Neural cell (in vitro differentiated cells): ENCODE measurements around the gene TEX14. TPM values are rescaled to one million over a fixed set of nuclear protein-coding genes. Genes with fewer than 3 reads are reported as not detected.

Experiments
- H2AFZ ChIP-seq: fragments of 200-600, 300-800 bp; sonication (generic), shearing (Covaris generic); 2 replicates; pipeline ENCODE4 v1.6.0; 2014; ENCODE audit warnings: low read depth, mild to moderate bottlenecking, antibody characterized with exemption, low read length, moderate library complexity
- H3F3A ChIP-seq: fragments of 200-600 bp; shearing (Covaris generic); 2 replicates; pipeline ENCODE4 v1.6.1; 2016; ENCODE audit warnings: mild to moderate bottlenecking, moderate library complexity, mixed read lengths, antibody characterized with exemption, low read length; ENCODE audit not compliant: insufficient read depth, poor library complexity, severe bottlenecking
- H3K27ac ChIP-seq: fragments of 200-600, 300-800 bp; sonication (generic), shearing (Covaris generic); 2 replicates; pipeline ENCODE4 v1.5.1; 2014; ENCODE audit warnings: mild to moderate bottlenecking, low read length, moderate library complexity
- H3K27me3 ChIP-seq: fragments of 300-800, 200-600 bp; sonication (generic), shearing (Covaris generic); 2 replicates; pipeline ENCODE4 v1.6.0; 2014; ENCODE audit warnings: mild to moderate bottlenecking, low read depth, low read length, moderate library complexity; ENCODE audit not compliant: insufficient read depth
- H3K36me3 ChIP-seq: fragments of 300-800, 200-600 bp; sonication (generic), shearing (Covaris generic); 2 replicates; pipeline ENCODE4 v1.5.1; 2014; ENCODE audit warnings: mild to moderate bottlenecking, antibody characterized with exemption, low read length, moderate library complexity; ENCODE audit not compliant: insufficient read depth
- H3K4me2 ChIP-seq: fragments of 300-800, 200-600 bp; sonication (generic), shearing (Covaris generic); 2 replicates; pipeline ENCODE4 v1.6.0; 2014; ENCODE audit warnings: mild to moderate bottlenecking, low read length
- H3K4me3 ChIP-seq: fragments of 300-800, 200-600 bp; sonication (generic), shearing (Covaris generic); 2 replicates; pipeline ENCODE4 v1.5.1; 2014; ENCODE audit warnings: mild to moderate bottlenecking, low read length, moderate library complexity
- H3K79me2 ChIP-seq: fragments of 200-600 bp; shearing (Covaris generic); replicated peaks from 2 replicates; pipeline ENCODE4 v1.6.0; 2014; ENCODE audit warnings: mild to moderate bottlenecking, low read length, moderate library complexity; ENCODE audit not compliant: insufficient read depth
- H3K9ac ChIP-seq: fragments of 300-800, 200-600 bp; sonication (generic), shearing (Covaris generic); 2 replicates; pipeline ENCODE4 v1.6.1; 2016; ENCODE audit warnings: mild to moderate bottlenecking, low read length, mixed read lengths
- H3K9me2 ChIP-seq: fragments of 200-600 bp; shearing (Covaris generic); 2 replicates; pipeline ENCODE4 v1.6.1; 2016; ENCODE audit warnings: mild to moderate bottlenecking, low read length, mixed read lengths; ENCODE audit not compliant: insufficient read depth
- H3K9me3 ChIP-seq: fragments of 200-600, 300-800 bp; sonication (generic), shearing (Covaris generic); 2 replicates; pipeline ENCODE4 v1.6.1; 2016; ENCODE audit warnings: mild to moderate bottlenecking, mixed run types, low read length, moderate library complexity, mixed read lengths
- H4K20me1 ChIP-seq: fragments of 200-600 bp; shearing (Covaris generic); 2 replicates; pipeline ENCODE4 v1.6.1; 2016; ENCODE audit warnings: mild to moderate bottlenecking, mixed run types; ENCODE audit not compliant: insufficient read depth
- CTCF ChIP-seq: fragments of 450-650 bp; IDR thresholded peaks from 2 replicates; pipeline ENCODE4 v1.5.1; 2014; ENCODE audit warnings: antibody characterized with exemption, mild to moderate bottlenecking, moderate library complexity; ENCODE audit not compliant: poor library complexity, severe bottlenecking
- EP300 ChIP-seq: fragments of 450-650 bp; conservative IDR thresholded peaks from 2 replicates; pipeline ENCODE4 v1.6.1; 2014; ENCODE audit warnings: antibody characterized with exemption, mild to moderate bottlenecking, moderate library complexity; ENCODE audit not compliant: poor library complexity, severe bottlenecking
- EZH2 ChIP-seq: fragments of 200-600, 300-800 bp; shearing (Covaris generic), sonication (generic); IDR thresholded peaks from 2 replicates; pipeline ENCODE4 v1.6.1; 2014; ENCODE audit warnings: antibody characterized with exemption, low read length, borderline replicate concordance, mild to moderate bottlenecking; ENCODE audit not compliant: insufficient read depth, poor library complexity, severe bottlenecking
- MXI1 ChIP-seq: fragments of 450-650 bp; conservative IDR thresholded peaks from 2 replicates; pipeline ENCODE4 v1.6.1; 2014; ENCODE audit warnings: antibody characterized with exemption, mild to moderate bottlenecking; ENCODE audit not compliant: poor library complexity, severe bottlenecking
- POLR2AphosphoS5 ChIP-seq: IDR thresholded peaks from 2 replicates; pipeline ENCODE4 v1.6.1; 2012
- RAD21 ChIP-seq: fragments of 450-650 bp; conservative IDR thresholded peaks from 2 replicates; pipeline ENCODE4 v1.6.1; 2014; ENCODE audit warnings: antibody characterized with exemption, mild to moderate bottlenecking, moderate library complexity
- REST ChIP-seq: IDR thresholded peaks from 2 replicates; pipeline ENCODE4 v1.6.1; 2012; ENCODE audit warnings: borderline replicate concordance
- SMC3 ChIP-seq: fragments of 450-650 bp; conservative IDR thresholded peaks from 2 replicates; pipeline ENCODE4 v1.6.1; 2014; ENCODE audit warnings: antibody characterized with exemption, mild to moderate bottlenecking, moderate library complexity; ENCODE audit not compliant: poor library complexity
- TAF1 ChIP-seq: IDR thresholded peaks from 2 replicates; pipeline ENCODE4 v1.6.1; 2012; ENCODE audit warnings: low read depth
- polyA plus RNA-seq: library from polyadenylated mRNA; depleted of rRNA; stranded (reverse); fragments of >200 nt; gene quantifications from 2 replicates; pipeline ENCODE4 v1.2.3, GENCODE V29; 2014

TEX14 gene
- polyA plus RNA-seq, 1 donor from 2014 or later, result 1.4 TPM

DNA sequence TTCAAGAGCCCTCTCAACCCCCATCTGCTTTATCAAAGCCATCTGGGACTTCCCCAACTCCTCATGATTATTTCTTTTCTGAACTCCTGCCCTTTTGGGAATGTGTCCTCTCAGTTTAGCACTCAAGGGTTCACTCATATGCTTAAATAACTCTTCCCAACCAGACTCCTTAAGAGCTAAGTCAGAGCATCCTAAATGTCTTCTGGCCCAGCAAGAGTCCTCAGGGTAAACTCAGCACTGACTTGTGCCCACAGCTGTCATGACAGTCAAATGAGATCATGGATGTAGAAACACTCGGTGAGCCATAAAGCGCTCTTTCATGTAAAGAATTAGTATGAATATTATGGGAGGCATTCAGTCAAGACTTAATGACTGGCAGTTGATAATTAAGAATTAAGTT lies 85.9 kb downstream of the TEX14 start:
- no peak overlapping the region for H3K4me3 ChIP-seq
- H3K9me3 ChIP-seq, result no peaks in the 10 kb centered on the region
- no peak for TF ChIP-seq REST
- TF ChIP-seq SMC3, result no peak
- no peak for TF ChIP-seq EP300
- no peak for TF ChIP-seq CTCF
- no peak for TF ChIP-seq MXI1
- TF ChIP-seq POLR2AphosphoS5, result no peak
- TF ChIP-seq RAD21, result no peak
- TF ChIP-seq EZH2, result no peak
- TF ChIP-seq TAF1, result no peak
- H2AFZ ChIP-seq, result no peak overlapping the region
- H3F3A ChIP-seq, result no peaks in the 10 kb centered on the region
- H4K20me1 ChIP-seq, result no peaks in the 10 kb centered on the region
- H3K36me3 ChIP-seq, result no peaks in the 10 kb centered on the region
- H3K9me2 ChIP-seq, result no peaks in the 10 kb centered on the region
- H3K27me3 ChIP-seq, result no peaks in the 10 kb centered on the region
- no peak overlapping the region for H3K4me2 ChIP-seq
- no peak overlapping the region for H3K27ac ChIP-seq
- no peaks in the 10 kb centered on the region for H3K79me2 ChIP-seq
- H3K9ac ChIP-seq, result no peak overlapping the region

GRCh38 chr17:58605470-58605869 lies 86.4 kb downstream of the TEX14 start:
- Histone ChIP-seq H3K79me2 (no peaks in the 10 kb centered on the region), H3K27me3 (no peaks in the 10 kb centered on the region), H3K9me3 (no peaks in the 10 kb centered on the region), H3K4me2 (no peak overlapping the region), H3K27ac (no peak overlapping the region), H2AFZ (no peak overlapping the region), H3K9me2 (no peaks in the 10 kb centered on the region), H4K20me1 (no peaks in the 10 kb centered on the region), H3K9ac (no peak overlapping the region), H3K36me3 (no peaks in the 10 kb centered on the region), H3F3A (no peaks in the 10 kb centered on the region), H3K4me3 (no peak overlapping the region)
- TF ChIP-seq TAF1 (no peak), RAD21 (no peak)

GRCh38 chr17:58601976-58602375 lies 89.9 kb downstream of the TEX14 start:
- Histone ChIP-seq H3K9me3 (no peaks in the 10 kb centered on the region), H3K9me2 (no peaks in the 10 kb centered on the region), H4K20me1 (no peaks in the 10 kb centered on the region), H2AFZ (no peak overlapping the region), H3K27me3 (no peaks in the 10 kb centered on the region), H3K9ac (no peak overlapping the region), H3K4me2 (no peak overlapping the region), H3F3A (no peaks in the 10 kb centered on the region), H3K4me3 (no peak overlapping the region), H3K79me2 (no peaks in the 10 kb centered on the region), H3K27ac (no peak overlapping the region), H3K36me3 (no peaks in the 10 kb centered on the region)
- no peak for TF ChIP-seq TAF1
- no peak for TF ChIP-seq POLR2AphosphoS5
- TF ChIP-seq EZH2, result no peak
- TF ChIP-seq RAD21, result no peak
- no peak for TF ChIP-seq CTCF
- TF ChIP-seq SMC3, result no peak
- TF ChIP-seq EP300, result no peak
- no peak for TF ChIP-seq MXI1
- TF ChIP-seq REST, result no peak
